GM12801 (cell line): ENCODE data around the gene LIPA.

Experiments used
- CTCF ChIP-seq: IDR thresholded peaks from one replicate; pipeline ENCODE4 v1.5.1; 2011; ENCODE audit warnings: control low read depth; ENCODE audit not compliant: insufficient read length; ENCODE audit errors: extremely low read depth

LIPA gene

GRCh38 chr10:89219513-89220218 lies 31.9 kb downstream of the LIPA start:
- no peak for TF ChIP-seq CTCF

DNA sequence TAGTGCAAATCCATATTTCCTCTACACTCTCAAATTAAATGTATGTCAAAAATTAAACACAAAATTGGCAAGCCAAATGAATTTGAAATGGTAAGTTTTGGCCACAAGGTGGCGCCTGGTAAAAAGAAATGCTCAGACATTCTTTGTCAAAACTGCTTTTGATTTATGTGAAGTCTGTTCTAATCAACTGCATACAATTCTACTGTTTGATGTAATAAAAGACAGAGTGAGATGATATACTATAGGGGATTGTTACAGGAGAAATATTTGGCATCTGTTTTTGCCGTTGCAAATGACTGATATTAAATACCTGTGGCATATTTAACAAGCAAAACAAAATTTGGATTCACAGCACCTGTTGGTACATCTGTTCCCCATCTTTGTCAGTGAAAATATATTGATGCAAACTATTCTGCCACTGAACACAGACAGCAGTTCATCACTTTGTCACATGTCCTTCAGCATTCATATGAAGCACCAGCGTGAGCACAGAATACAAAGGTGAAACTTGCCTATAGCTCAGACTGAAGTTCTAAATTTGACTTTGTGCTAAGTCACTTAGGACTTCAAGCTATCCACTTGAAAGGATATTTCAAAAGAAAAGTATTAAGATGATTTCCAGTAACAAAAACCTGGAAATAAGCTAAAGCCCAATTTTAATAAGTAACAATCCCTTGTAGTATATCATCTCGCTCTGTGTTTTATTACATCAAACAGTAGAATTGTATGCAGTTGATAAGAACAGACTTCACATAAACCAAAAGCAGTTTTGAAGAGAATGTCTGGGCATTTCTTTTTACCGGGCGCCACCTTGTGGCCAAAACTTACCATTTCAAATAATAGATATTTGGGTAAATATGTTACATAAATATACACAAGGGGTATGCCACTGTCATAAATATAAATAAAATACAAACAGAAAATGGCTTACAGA lies 34.3 kb downstream of the LIPA start:
- peak; percentile 18 for TF ChIP-seq CTCF

DNA sequence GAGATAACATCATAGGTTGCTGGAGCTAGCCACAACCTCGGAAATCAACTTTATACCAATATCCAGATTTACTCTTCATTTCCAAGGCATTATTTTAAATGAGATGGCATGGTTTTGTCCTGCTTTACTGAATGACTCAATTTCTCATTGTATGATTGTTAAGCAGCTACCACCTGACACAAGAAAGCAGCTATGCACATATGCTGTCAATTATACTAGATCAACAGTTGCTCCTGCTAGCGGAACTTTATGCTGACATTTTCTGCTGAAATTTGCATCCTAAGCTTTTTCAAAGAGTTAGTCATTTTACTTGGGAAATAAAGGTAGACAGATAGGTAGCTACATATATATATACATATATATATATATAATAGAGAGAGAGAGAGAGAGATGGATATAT lies 35.5 kb downstream of the LIPA start:
- TF ChIP-seq CTCF, result no peak

GRCh38 chr10:89215511-89215910 lies 36.1 kb downstream of the LIPA start:
- TF ChIP-seq CTCF, result no peak

- TF ChIP-seq CTCF, result no peak
These were observed 36.9 kb downstream of the LIPA start for GRCh38 chr10:89214566-89215165.

GRCh38 chr10:89213191-89213808 lies 38.3 kb downstream of the LIPA start:
- no peak for TF ChIP-seq CTCF
